ENCODE measurements around the gene RGL2. TPM values are rescaled to one million over a fixed set of nuclear protein-coding genes. Genes with fewer than 3 reads are reported as not detected.

Gene RGL2
- total RNA-seq, 1 donor from 2014 or later, result 60.5 TPM

GRCh38 chr6:33252759-33253158, 46.0 kb downstream of the RGL2 start:
- no peak for DNase-seq
- ATAC-seq (ENCODE audit: poor library complexity), result no peak
- intact Hi-C loops (cut with DNase I), result no loop called here

DNA sequence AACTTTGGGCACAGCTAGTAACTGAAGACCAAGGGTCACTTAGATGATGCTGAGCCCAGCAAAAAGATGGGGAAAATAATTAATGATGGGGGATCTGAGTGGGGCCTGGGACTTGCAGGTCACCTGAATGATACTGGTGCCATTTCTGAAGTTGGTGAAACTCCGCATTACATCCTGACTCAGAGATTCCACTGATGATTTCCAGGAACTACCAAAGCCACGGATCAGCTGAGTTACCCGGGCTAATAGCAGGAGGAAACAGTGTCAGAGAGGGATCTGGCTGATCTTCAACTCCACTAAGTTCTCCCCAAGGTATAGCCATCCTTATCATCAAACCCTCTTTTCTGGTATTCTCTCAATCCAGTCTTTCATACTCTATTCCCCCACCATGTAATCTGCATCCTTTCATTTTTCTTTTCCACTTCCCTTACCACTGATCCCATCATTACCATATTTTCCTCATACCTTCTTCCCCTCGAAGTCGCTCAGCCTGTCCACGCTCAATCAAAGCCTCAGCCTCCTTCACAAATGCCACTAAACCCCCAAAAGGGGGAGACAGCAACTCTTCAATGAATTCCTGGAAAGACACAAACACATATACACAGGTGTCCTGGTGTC, 47.2 kb downstream of the RGL2 start:
- no peak for ATAC-seq (ENCODE audit: poor library complexity)
- no peak for DNase-seq
- intact Hi-C loops (cut with DNase I), result no loop called here

GRCh38 chr6:33250731-33251130, 48.0 kb downstream of the RGL2 start:
- DNase-seq (no peak), ATAC-seq (ENCODE audit: poor library complexity) (no peak)
- intact Hi-C loops (cut with DNase I), result no loop called here

DNA sequence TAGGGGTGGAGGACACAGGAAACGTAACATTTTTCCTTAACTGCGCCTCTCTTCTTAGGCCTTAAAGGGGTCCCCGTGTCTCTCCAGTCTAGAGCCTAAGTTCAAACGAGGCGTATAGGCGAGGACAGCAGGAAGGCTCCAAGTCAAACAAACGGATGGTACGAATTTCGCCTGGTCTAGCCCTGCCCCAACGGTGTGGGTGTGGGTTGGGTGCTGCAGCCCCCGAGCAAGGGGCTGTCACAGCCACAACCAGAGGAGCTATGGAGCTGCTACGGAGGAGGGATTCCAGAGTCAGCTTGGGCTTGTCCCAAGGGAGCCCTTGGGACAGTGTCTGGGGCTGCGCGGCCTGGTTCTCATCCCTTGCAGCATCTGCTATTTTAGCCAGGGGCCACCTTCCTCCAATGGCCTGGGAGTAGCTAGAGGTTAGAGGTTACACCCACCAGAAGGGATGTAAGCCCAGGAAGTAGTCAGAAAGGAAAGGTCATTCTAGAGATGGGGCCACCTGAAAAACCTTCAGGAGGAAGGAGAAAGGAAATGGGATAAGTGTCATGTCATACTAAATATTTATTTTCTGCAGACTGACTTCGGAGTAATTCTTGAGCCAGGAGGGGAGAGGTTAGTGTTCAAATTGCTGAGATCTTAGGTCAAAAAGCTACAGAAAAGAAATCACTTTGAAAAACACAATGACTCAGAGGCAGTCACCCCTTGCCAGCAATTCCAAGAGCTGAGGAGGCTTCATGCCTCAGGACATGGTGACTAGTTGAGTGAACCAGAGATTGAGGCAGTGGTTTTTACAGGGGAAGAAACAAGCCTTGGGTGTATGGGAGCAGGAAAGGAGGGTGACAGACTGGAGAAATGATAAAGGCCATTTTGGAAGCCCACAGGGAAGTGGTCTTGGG, 48.8 kb downstream of the RGL2 start:
- ATAC-seq (ENCODE audit: poor library complexity) (no peak), DNase-seq (no peak)
- intact Hi-C loops (cut with DNase I), result loop anchor here (5.0 kb wide), 4 partner anchors 43 to 238 kb away; partner anchors contain the start of gene RING1

- intact Hi-C loops (cut with DNase I), result loop anchor here (5.0 kb wide), 4 partner anchors 42 to 237 kb away; partner anchors contain the start of gene RING1
- peak; percentile 99 for DNase-seq
- ATAC-seq (ENCODE audit: poor library complexity), result peak; percentile 97
Observed at GRCh38 chr6:33248932-33249731, 49.6 kb downstream of the RGL2 start.

DNA sequence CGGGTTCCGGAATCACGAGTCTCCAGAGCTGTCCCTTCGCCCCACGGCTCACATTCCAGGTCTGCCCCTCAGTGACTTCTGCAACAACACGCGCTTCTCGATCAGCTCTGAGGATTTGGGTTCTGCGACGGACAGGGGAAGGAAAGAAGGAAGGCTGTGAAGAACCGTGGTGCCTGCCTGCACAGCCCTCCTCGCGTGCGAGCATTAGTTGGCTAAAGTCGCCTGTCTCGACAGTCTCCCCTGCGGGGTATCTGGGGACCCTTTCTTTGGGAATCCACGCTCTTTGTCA, 50.2 kb downstream of the RGL2 start:
- DNase-seq (peak; percentile 50), ATAC-seq (ENCODE audit: poor library complexity) (peak; percentile 22)
- intact Hi-C loops (cut with DNase I), result loop anchor here (5.0 kb wide), 4 partner anchors 41 to 236 kb away; partner anchors contain the start of gene RING1

DNA sequence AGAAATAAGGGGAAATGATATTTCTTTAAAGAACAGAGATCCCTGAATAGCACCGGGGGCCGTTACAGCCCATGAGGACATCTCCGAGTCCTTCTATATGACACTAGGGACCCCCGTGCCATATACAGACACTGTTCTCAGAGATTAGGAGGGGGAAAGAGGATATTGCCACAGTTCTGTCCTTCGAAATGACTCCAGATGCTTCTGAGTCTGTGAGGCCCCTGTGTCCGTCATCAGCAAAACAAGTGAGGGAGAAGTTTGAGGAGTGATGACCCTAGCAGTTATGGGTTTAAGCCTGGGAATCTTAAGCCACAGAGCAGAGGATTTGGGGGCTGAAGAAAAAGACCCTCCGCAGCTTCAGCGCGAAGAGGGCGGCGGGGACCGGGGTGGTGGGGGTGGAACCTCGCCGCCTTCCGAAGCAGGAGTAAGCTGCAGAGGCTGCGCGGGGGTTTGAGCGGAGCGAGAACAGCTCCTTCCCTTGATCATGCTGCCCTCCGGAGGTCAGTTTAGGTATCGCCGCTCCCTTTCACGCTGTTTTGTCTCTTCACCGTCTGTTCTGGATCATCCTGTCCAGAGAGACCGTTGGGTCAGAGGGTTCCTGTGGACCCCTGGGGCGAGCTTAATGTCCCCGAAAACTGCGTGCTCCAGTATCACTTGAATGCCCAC, 50.6 kb downstream of the RGL2 start:
- DNase-seq, result peak; percentile 92
- ATAC-seq (ENCODE audit: poor library complexity), result peak; percentile 79
- intact Hi-C loops (cut with DNase I), result loop anchor here (5.0 kb wide), 4 partner anchors 41 to 236 kb away; partner anchors contain the start of gene RING1

DNA sequence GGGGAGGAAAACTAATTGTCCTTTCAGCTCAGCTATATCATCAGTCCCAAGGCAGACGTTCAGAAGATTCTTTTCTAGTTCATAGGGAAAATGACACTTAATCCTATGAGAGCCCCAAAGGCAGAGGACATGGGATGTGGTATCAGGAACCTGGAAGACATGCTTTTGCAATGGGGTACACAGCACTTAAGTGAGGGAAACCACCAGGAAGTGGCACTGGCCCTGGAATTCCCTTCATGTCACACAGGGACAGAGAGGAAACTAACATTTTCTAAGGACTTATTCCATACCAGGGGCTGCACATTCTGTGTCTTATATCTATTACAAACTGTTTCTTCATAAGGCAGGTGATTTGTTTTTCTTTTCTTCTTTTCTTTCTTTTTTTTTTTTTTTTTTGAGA, 55.3 kb downstream of the RGL2 start:
- no peak for DNase-seq
- intact Hi-C loops (cut with DNase I), result no loop called here
- no peak for ATAC-seq (ENCODE audit: poor library complexity)

DNA sequence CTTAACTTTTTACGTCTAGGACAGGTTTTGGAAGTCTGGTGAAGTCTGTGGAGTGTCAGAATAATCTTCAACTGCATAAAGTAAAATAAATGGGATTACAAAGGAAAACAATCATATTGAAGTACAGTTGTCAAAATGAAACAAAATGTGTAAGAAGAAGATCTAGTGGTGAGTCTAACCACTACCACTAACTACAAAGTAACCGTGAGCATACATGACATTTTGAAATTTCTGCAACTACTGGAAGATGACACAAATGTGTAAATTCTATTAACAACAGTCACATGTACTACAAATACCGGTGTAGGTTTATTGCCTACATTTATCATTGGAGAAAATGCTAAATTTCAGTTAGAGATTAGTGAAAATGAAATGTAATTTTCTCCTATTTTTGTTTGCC, 56.8 kb downstream of the RGL2 start:
- ATAC-seq (ENCODE audit: poor library complexity), result no peak
- intact Hi-C loops (cut with DNase I), result no loop called here
- no peak for DNase-seq

Small RNA genes lying within 50 kb of the gene (microRNA-seq; reads per million reads assigned to microRNA genes)
- not detected for gene MIR6834
- gene MIR6873, result not detected

Other genes with a start within 250 kb of the RGL2 start
- gene HLA-DPA1, start 225.3 kb downstream of the RGL2 start, total RNA-seq, result 34.1 TPM
- gene HLA-DPB1, start 223.0 kb downstream of the RGL2 start, total RNA-seq, result 29.8 TPM
- 0.94 TPM for gene COL11A2, start 106.5 kb downstream of the RGL2 start, total RNA-seq
- 37.9 TPM for gene RXRB, start 98.3 kb downstream of the RGL2 start, total RNA-seq
- 46.0 TPM for gene SLC39A7, start 98.1 kb downstream of the RGL2 start, total RNA-seq
- gene HSD17B8, start 94.3 kb downstream of the RGL2 start, total RNA-seq, result 25.1 TPM
- 26.4 TPM for gene RING1, start 90.4 kb downstream of the RGL2 start, total RNA-seq
- 30.4 TPM for gene VPS52, start 27.1 kb downstream of the RGL2 start, total RNA-seq
- 863 TPM for gene RPS18, start 26.9 kb downstream of the RGL2 start, total RNA-seq
- gene B3GALT4, start 21.8 kb downstream of the RGL2 start, total RNA-seq, result 8.3 TPM
- 12.8 TPM for gene WDR46, start 9.7 kb downstream of the RGL2 start, total RNA-seq
- gene PFDN6, start 9.3 kb downstream of the RGL2 start, total RNA-seq, result 44.4 TPM
- gene TAPBP, start 15.1 kb upstream of the RGL2 start, total RNA-seq, result 78.2 TPM
- 11.6 TPM for gene ZBTB22, start 18.8 kb upstream of the RGL2 start, total RNA-seq
- 18.2 TPM for gene DAXX, start 24.0 kb upstream of the RGL2 start, total RNA-seq
- 0.97 TPM for gene KIFC1, start 92.9 kb upstream of the RGL2 start, total RNA-seq
- gene PHF1, start 112.1 kb upstream of the RGL2 start, total RNA-seq, result 50.6 TPM
- gene CUTA, start 119.2 kb upstream of the RGL2 start, total RNA-seq, result 102 TPM
- gene SYNGAP1, start 121.1 kb upstream of the RGL2 start, total RNA-seq, result 4.8 TPM
- gene ZBTB9, start 155.6 kb upstream of the RGL2 start, total RNA-seq, result 4.3 TPM

All from Right ventricle myocardium superior (tissue), 1 donor.